IMR-90 (cell line): ENCODE results near the gene NECTIN4. TPM values are rescaled to one million over a fixed set of nuclear protein-coding genes. Genes with fewer than 3 reads are reported as not detected.

Experiments used
- ATAC-seq: fragments of 200-7000 bp; cut with Tn5 transposase; 2 replicates; pipeline ENCODE4 v1.9.1; 2020; ENCODE audit warnings: low read depth, mild to moderate bottlenecking, moderate library complexity
- BruUV-seq: library from RNA; stranded (reverse); fragments of 400-500 nt; replicated peaks from 2 replicates; lab custom pipeline; 2021; lab: Mats Ljungman, UMichigan
- CTCF ChIA-PET: fragments of 300-600 bp; formaldehyde crosslinking; extraction: SDS; loops from one replicate; lab custom pipeline; 2021; ENCODE audit warnings: antibody characterized with exemption; lab: Yijun Ruan, JAX
- POLR2A ChIA-PET: fragments of 300-600 bp; sonication (Branson Sonifier 250); formaldehyde crosslinking; loops from one replicate; lab custom pipeline; 2022; ENCODE audit warnings: antibody characterized with exemption; ENCODE audit not compliant: unreplicated experiment; lab: Charles Lee
- DNase-seq: peaks from one replicate; pipeline ENCODE4 v3.0.0; 2013
- H2AFZ ChIP-seq: replicated peaks from 2 replicates; pipeline ENCODE3; 2013; ENCODE audit warnings: low read length, mild to moderate bottlenecking; ENCODE audit not compliant: poor library complexity
- H2AK5ac ChIP-seq: 2 replicates; pipeline ENCODE4 v1.6.1; 2013; ENCODE audit warnings: low read depth, low read length, inconsistent platforms
- H2AK9ac ChIP-seq: replicated peaks from 2 replicates; pipeline ENCODE3; 2013; ENCODE audit warnings: mild to moderate bottlenecking, low read depth, low read length, moderate library complexity; ENCODE audit not compliant: poor library complexity
- H2BK120ac ChIP-seq: 2 replicates; pipeline ENCODE4 v1.6.1; 2013; ENCODE audit warnings: low read depth, low read length, inconsistent platforms
- H2BK15ac ChIP-seq: 3 replicates; pipeline ENCODE4 v1.6.1; 2013; ENCODE audit warnings: low read depth, low read length, inconsistent platforms
- H2BK20ac ChIP-seq: 2 replicates; pipeline ENCODE4 v1.6.1; 2013; ENCODE audit warnings: low read depth, mild to moderate bottlenecking, inconsistent platforms, low read length, moderate library complexity
- H2BK5ac ChIP-seq: 2 replicates; pipeline ENCODE4 v1.6.1; 2013; ENCODE audit warnings: mild to moderate bottlenecking, low read depth, low read length, inconsistent platforms; ENCODE audit not compliant: poor library complexity, severe bottlenecking
- H3K14ac ChIP-seq: replicated peaks from 2 replicates; pipeline ENCODE4 v1.6.1; 2013; ENCODE audit warnings: low read depth, low read length, inconsistent platforms
- H3K18ac ChIP-seq: 2 replicates; pipeline ENCODE4 v1.6.1; 2013; ENCODE audit warnings: low read depth, low read length, control low read depth
- H3K23ac ChIP-seq: 2 replicates; pipeline ENCODE4 v1.6.1; 2013; ENCODE audit warnings: low read depth, low read length, inconsistent platforms
- H3K27ac ChIP-seq: 2 replicates; pipeline ENCODE4 v1.5.1; 2013; ENCODE audit warnings: mild to moderate bottlenecking, control low read depth, low read length; ENCODE audit not compliant: insufficient read depth
- H3K27me3 ChIP-seq: 2 replicates; pipeline ENCODE4 v1.6.1; 2013; ENCODE audit warnings: low read length; ENCODE audit not compliant: control insufficient read depth, insufficient read depth
- H3K36me3 ChIP-seq: 2 replicates; pipeline ENCODE4 v1.6.1; 2013; ENCODE audit warnings: low read length, mixed read lengths; ENCODE audit not compliant: control insufficient read depth, insufficient read depth
- H3K4ac ChIP-seq: 2 replicates; pipeline ENCODE4 v1.6.1; 2013; ENCODE audit warnings: low read depth, low read length, inconsistent platforms
- H3K4me1 ChIP-seq: 2 replicates; pipeline ENCODE4 v1.6.1; 2013; ENCODE audit warnings: low read length, mixed read lengths; ENCODE audit not compliant: control insufficient read depth, insufficient read depth
- H3K4me2 ChIP-seq: 2 replicates; pipeline ENCODE4 v1.6.1; 2013; ENCODE audit warnings: low read depth, mild to moderate bottlenecking, control low read depth, low read length, moderate library complexity
- H3K4me3 ChIP-seq: 2 replicates; pipeline ENCODE4 v1.5.1; 2013; ENCODE audit warnings: low read depth, mild to moderate bottlenecking, control low read depth, low read length, moderate library complexity; ENCODE audit not compliant: insufficient read depth
- H3K56ac ChIP-seq: 2 replicates; pipeline ENCODE4 v1.6.1; 2013; ENCODE audit warnings: low read length, inconsistent platforms; ENCODE audit not compliant: insufficient read depth; ENCODE audit errors: extremely low read depth
- H3K79me1 ChIP-seq, 2 experiments: 2 replicates each; pipeline ENCODE4 v1.6.1; 2013; ENCODE audit warnings: low read length in 2 of 2, inconsistent platforms in 1 of 2, low read depth in 1 of 2
- H3K9ac ChIP-seq: 2 replicates; pipeline ENCODE4 v1.6.1; 2013; ENCODE audit warnings: low read depth, low read length, control low read depth
- H3K9me1 ChIP-seq: 2 replicates; pipeline ENCODE4 v1.6.1; 2013; ENCODE audit warnings: low read length, inconsistent platforms; ENCODE audit not compliant: insufficient read depth
- H3K9me3 ChIP-seq: 2 replicates; pipeline ENCODE4 v1.6.1; 2013; ENCODE audit warnings: low read length; ENCODE audit not compliant: control insufficient read depth, insufficient read depth
- H4K20me1 ChIP-seq: 2 replicates; pipeline ENCODE4 v1.6.1; 2013; ENCODE audit warnings: low read length, inconsistent platforms; ENCODE audit not compliant: insufficient read depth
- H4K5ac ChIP-seq: 2 replicates; pipeline ENCODE4 v1.6.1; 2013; ENCODE audit warnings: mild to moderate bottlenecking, low read depth, low read length, control low read depth
- H4K8ac ChIP-seq, 2 experiments: 2 replicates each; pipeline ENCODE4 v1.6.1; 2013; ENCODE audit warnings: low read depth in 2 of 2, low read length in 2 of 2, control low read depth in 1 of 2, inconsistent platforms in 1 of 2
- H4K91ac ChIP-seq: 2 replicates; pipeline ENCODE4 v1.6.1; 2013; ENCODE audit warnings: low read depth, low read length, inconsistent platforms; ENCODE audit not compliant: insufficient read depth
- BHLHE40 ChIP-seq: fragments of 150-350 bp; IDR thresholded peaks from 2 replicates; pipeline ENCODE4 v1.6.1; 2016; ENCODE audit warnings: mild to moderate bottlenecking, low read depth, low read length
- CEBPB ChIP-seq: IDR thresholded peaks from 2 replicates; pipeline ENCODE4 v1.6.1; 2012; ENCODE audit warnings: low read depth, low read length, improper control_type of control experiment
- CHD1 ChIP-seq: IDR thresholded peaks from 2 replicates; pipeline ENCODE4 v1.6.1; 2012; ENCODE audit warnings: low read depth, low read length, improper control_type of control experiment
- FOS ChIP-seq: fragments of 150-350 bp; IDR thresholded peaks from 2 replicates; pipeline ENCODE4 v1.6.1; 2016; ENCODE audit warnings: low read depth, low read length
- MAFK ChIP-seq: IDR thresholded peaks from 2 replicates; pipeline ENCODE4 v1.6.1; 2012; ENCODE audit warnings: low read depth, low read length, improper control_type of control experiment
- MAZ ChIP-seq: IDR thresholded peaks from 2 replicates; pipeline ENCODE4 v1.6.1; 2012; ENCODE audit warnings: low read depth, mild to moderate bottlenecking, low read length, improper control_type of control experiment, moderate library complexity, borderline replicate concordance
- MXI1 ChIP-seq: IDR thresholded peaks from 2 replicates; pipeline ENCODE4 v1.6.1; 2012; ENCODE audit warnings: low read depth, mild to moderate bottlenecking, low read length, moderate library complexity, borderline replicate concordance
- NFE2L2 ChIP-seq: fragments of 150-350 bp; IDR thresholded peaks from 2 replicates; pipeline ENCODE4 v1.6.1; 2016; ENCODE audit warnings: low read depth, mild to moderate bottlenecking, low read length
- POLR2A ChIP-seq: IDR thresholded peaks from 2 replicates; pipeline ENCODE4 v1.6.1; 2012; ENCODE audit warnings: mild to moderate bottlenecking, low read depth, low read length
- RAD21 ChIP-seq: IDR thresholded peaks from 2 replicates; pipeline ENCODE4 v1.6.1; 2012; ENCODE audit warnings: low read length, improper control_type of control experiment
- RCOR1 ChIP-seq: IDR thresholded peaks from 2 replicates; pipeline ENCODE4 v1.6.1; 2012; ENCODE audit warnings: mild to moderate bottlenecking, low read length, improper control_type of control experiment; ENCODE audit not compliant: insufficient replicate concordance
- SMC3 ChIP-seq: fragments of 150-350 bp; IDR thresholded peaks from 2 replicates; pipeline ENCODE4 v1.6.1; 2016; ENCODE audit warnings: low read depth, mild to moderate bottlenecking, antibody characterized with exemption, low read length, moderate library complexity
- WGBS, 2 experiments: methylation state at CpG; one replicate each; pipeline versions ENCODE4 v1.1.5 to v1.1.7; 2013; ENCODE audit warnings: missing lambda C conversion rate in 2 of 2; ENCODE audit not compliant: insufficient read length in 1 of 2; ENCODE audit errors: extremely low coverage in 2 of 2; 5-methylcytosine and 5-hydroxymethylcytosine counted together
- dilution Hi-C: fragments of 300-500 bp; cut with HindIII; formaldehyde crosslinking; loops from one replicate; pipeline ENCODE4 v1.14.3; 2018; ENCODE audit warnings: low sequenced_read_pairs; ENCODE audit not compliant: unreplicated experiment
- in situ Hi-C: fragments of 300-500 bp; cut with MboI; formaldehyde crosslinking; loops from 3 replicates; pipeline ENCODE4 v1.14.3; 2019; ENCODE audit warnings: low sequenced_read_pairs, inconsistent platforms, mixed read lengths
- intact Hi-C: fragments of 100-400 bp; cut with micrococcal nuclease; formaldehyde crosslinking; loops from 2 replicates; pipeline ENCODE4 v1.10.0; 2022
- polyA plus RNA-seq, 3 experiments: library from polyadenylated mRNA; depleted of rRNA; stranded (reverse); fragments of >200 nt; gene quantifications; 2 replicates each; pipeline ENCODE4 v1.2.3, GENCODE V29; 2012; ENCODE audit warnings: low replicate concordance in 1 of 3
- total RNA-seq: library from RNA; depleted of rRNA; stranded (reverse); fragments of >200 nt; gene quantifications from 2 replicates; pipeline ENCODE4 v1.2.3, GENCODE V29; 2012
- TF ChIP-seq, protein P1 (sequence below): fragments of 150-350 bp; IDR thresholded peaks from 2 replicates; pipeline ENCODE4 v1.6.1; 2016; ENCODE audit warnings: low read depth, mild to moderate bottlenecking, low read length, moderate library complexity, borderline replicate concordance
- TF ChIP-seq, protein P2 (sequence below): fragments of 150-350 bp; IDR thresholded peaks from 2 replicates; pipeline ENCODE4 v1.6.1; 2017; ENCODE audit warnings: mild to moderate bottlenecking, antibody characterized with exemption, low read length, low read depth

Gene NECTIN4
- total and polyA plus RNA-seq, 2 of the 4 experiments (the other 2 are of a cell fraction) = 0.18 to 0.24 TPM

DNA sequence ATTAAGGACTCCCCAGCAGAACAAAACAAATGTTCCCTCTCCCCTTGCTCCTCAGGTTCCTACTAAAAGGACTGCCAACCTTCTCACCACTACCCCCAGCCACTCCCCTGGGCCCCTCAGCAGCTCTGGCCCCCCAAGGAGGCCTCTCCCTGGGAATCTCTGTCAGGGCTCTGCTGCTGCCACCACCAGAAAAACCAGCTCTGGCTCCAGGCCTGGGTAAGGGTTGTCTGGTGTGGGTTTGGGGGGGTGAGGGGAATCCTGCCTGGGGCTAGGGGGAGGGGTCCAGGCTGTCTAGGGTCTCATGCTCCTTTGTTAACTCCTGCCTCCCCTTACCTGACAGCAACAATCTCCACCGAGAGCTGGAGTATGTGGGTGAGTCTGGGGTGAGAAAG, 4.8 kb downstream of the NECTIN4 start:
- Histone ChIP-seq H3K9me3 (no peaks in the 10 kb centered on the region), H3K79me1 (no peaks in the 10 kb centered on the region), H3K56ac (no peak overlapping the region), H3K27me3 (no peaks in the 10 kb centered on the region), H2BK15ac (peak overlapping the region; percentile 36; the same call in 1 of the 3 replicates), H2AK9ac (peak overlapping the region; percentile 38), H2BK120ac (peak overlapping the region; percentile 40; the same call in 1 of the 2 replicates), H3K23ac (no peak overlapping the region), H3K4me2 (no peak overlapping the region), H2AFZ (no peak overlapping the region), H2BK5ac (peak overlapping the region; percentile 50), H2BK20ac (peak overlapping the region; percentile 57; the same call in 1 of the 2 replicates), H3K4me3 (no peak overlapping the region), H3K9me1 (peaks cover 26% of the 10 kb centered on the region), H3K4me1 (peaks cover 29% of the 10 kb centered on the region), H3K4ac (peak overlapping the region; percentile 54), H3K9ac (no peak overlapping the region), H3K14ac (no peak overlapping the region), H4K91ac (no peak overlapping the region; the same call in 1 of the 2 replicates), H4K5ac (peak overlapping the region; percentile 5; the same call in 1 of the 2 replicates), H3K36me3 (no peaks in the 10 kb centered on the region), H2AK5ac (peak overlapping the region; percentile 75; the same call in 1 of the 2 replicates), H3K27ac (no peak overlapping the region), H4K20me1 (no peaks in the 10 kb centered on the region), H3K18ac (peak overlapping the region; percentile 11; the same call in 1 of the 2 replicates), H4K8ac (peak overlapping the region in 1 of 2 experiments; percentile 50; a peak in 2 of 4 replicates)
- DNase-seq (no peak), ATAC-seq (no peak)
- POLR2A ChIA-PET = no interaction called here
- dilution Hi-C loops (no loop called here), intact Hi-C loops (loop anchor here (5.0 kb wide), 1 partner anchor 37 kb away; the partner anchor contains the start of gene USF1), in situ Hi-C loops (no loop called here)
- no peak for TF ChIP-seq RCOR1
- no peak for TF ChIP-seq CHD1
- TF ChIP-seq RAD21 = no peak
- no peak for TF ChIP-seq POLR2A
- TF ChIP-seq MXI1 = no peak
- TF ChIP-seq CEBPB = no peak
- no peak for TF ChIP-seq MAZ
- TF ChIP-seq, protein P1, sequence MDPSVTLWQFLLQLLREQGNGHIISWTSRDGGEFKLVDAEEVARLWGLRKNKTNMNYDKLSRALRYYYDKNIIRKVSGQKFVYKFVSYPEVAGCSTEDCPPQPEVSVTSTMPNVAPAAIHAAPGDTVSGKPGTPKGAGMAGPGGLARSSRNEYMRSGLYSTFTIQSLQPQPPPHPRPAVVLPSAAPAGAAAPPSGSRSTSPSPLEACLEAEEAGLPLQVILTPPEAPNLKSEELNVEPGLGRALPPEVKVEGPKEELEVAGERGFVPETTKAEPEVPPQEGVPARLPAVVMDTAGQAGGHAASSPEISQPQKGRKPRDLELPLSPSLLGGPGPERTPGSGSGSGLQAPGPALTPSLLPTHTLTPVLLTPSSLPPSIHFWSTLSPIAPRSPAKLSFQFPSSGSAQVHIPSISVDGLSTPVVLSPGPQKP = no peak
- no peak for TF ChIP-seq SMC3
- no peak for TF ChIP-seq MAFK
- TF ChIP-seq, protein P2, sequence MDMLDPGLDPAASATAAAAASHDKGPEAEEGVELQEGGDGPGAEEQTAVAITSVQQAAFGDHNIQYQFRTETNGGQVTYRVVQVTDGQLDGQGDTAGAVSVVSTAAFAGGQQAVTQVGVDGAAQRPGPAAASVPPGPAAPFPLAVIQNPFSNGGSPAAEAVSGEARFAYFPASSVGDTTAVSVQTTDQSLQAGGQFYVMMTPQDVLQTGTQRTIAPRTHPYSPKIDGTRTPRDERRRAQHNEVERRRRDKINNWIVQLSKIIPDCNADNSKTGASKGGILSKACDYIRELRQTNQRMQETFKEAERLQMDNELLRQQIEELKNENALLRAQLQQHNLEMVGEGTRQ = no peak
- TF ChIP-seq BHLHE40 = no peak
- no peak for TF ChIP-seq FOS
- TF ChIP-seq NFE2L2 = no peak
- BruUV-seq = no TSS peak
- no CpG with 5 or more reads among the region's 1 CpG for WGBS, 2 experiments
- CTCF ChIA-PET = interaction anchor here (0.5 to 2.1 kb wide), 4 partner anchors 12 to 77 kb away, joined by 3 to 7 read pairs (median 4); partner anchors contain the start of gene KLHDC9
